Anterior cingulate cortex (tissue), 58 donors: ENCODE data around the gene NFYC.
A peak's percentile ranks its signal among the peaks of the same experiment; 100 is the strongest.
"Not testable (repeated sequence)": the region's sequence is repeated elsewhere in the genome, so short reads cannot be mapped to it uniquely, and the experiment has no call there.

Experiments
- DNase-seq, 58 donors: peaks; one replicate each; lab custom pipeline; 2025; lab: John Stamatoyannopoulos, UW

Gene NFYC

DNA sequence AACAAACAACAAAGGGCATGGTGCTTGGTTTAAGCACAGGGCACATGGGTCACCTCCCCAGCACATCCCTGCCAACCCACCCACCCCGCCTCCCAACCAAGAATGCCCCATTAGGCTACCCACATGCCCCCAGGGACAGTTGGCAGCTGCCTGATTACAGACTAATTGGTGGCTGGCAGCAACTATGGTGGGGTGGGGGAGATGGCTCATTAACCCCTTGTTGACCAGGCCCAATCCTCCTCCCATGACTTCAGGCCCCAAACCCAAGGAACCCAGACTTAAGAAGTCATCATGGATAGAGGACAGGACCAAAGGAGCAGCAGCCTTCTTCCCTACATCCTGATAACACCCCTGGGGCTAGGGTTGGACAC is 27.4 kb upstream of the NFYC start:
- no peak for DNase-seq

- DNase-seq, result no peak
Measured at GRCh38 chr1:40664791-40665190, 26.7 kb upstream of the NFYC start.

DNA sequence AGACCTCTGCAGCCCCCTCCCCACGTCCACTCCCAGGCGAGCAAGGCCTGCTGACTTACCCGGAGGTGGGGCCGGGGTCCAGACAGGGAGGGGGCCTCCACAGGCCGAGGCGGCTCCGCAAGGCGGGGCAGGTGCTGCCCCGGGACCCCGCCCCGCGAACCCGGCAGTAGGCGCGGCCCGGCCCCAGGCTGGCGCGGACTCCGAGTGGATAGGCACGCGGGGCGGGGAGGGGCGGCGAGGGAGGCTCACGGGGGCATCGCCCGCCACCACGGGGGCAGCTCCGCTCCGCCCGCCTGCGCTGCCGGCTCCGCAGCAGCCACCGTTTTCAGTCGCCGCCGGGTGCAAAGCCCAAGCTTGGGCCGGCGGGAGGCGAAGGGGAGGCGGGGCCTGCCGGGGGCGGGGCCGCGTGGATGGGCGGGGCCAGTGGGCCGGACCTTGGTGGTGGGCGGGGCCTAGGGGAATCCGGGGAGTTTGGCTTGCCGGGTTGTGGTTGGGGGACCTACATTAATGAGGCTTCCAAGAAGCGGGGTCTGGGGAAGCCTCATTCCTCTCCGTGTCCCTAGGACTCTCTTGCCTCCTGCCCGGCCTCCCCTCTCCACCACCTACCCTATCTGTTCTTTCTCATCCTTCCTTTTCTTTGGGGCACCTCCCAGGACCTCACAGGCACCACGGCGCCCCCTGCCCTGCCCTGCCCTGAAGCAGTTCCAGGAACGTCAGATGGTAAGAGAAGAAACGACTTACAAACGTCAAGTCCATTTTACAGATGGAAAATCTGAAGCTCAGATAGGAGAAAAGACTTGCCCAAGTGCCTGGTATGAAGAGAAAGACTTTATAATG is 26.0 kb upstream of the NFYC start, which contains the start of gene RIMS3:
Gene RIMS3, minus strand, starts transcription at position 348 of the 837 bp plus-strand sequence. CDS start 23,757 bp downstream, outside the sequence.
- DNase-seq, result peak in 55 of 58 donors; percentile 29 to 90 (median 67)

DNA sequence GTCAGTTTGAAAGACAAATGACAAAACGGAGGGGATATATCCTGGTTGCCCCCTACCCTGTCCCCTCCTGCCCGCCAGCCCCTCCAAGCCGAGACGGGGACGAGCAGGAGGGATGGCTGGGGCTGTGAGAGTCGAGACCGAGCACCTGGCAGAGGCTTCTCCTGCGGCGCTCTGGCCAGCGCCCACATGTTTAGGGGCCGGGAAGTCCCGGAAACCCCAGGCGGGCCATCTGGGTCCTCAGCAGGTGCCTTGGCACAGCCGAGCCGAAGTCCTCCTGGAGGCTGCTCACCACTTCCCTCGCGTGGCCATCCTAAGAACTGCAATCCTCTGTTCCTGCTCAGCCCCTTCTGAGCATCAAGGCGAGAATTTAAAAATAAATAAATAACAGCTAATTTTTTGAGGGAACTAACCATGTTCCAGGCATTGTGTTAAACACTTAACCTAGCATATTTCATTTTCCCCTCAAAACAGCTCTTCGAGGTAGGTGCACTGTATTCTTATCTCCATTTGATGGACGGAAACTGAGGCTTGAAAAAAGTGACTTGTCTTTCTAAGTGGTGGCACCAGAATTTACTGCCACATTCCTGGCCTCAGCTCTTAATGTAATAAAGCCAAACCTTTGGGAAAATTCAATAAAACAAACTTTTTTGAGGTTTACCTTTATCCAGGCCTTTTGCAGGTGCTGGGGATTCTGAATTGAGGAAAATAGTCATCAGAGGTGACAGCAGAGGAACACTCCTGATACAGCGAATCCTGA is 22.6 kb upstream of the NFYC start:
- peak in 53 of 58 donors; percentile 20 to 86 (median 56) for DNase-seq

DNA sequence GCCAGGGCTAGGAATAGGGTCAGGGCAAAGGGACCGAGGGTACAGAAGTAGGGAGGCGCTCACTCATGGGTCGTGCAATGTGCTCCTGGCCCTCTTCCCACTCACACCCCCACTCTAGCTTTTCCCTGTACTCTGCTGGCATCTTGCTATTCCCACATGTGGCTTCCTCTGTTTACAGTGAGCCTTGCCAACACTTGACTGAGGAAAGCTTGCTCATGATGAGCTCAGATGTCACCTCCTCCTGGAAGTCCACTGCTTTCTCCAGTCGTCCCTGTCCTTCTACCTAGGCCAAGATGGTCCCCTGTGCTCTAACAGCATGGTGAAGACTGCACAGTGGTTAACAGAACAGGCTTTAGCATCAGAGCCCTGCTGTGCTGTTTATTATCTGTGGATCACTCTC is 18.1 kb upstream of the NFYC start:
- DNase-seq, result no peak

DNA sequence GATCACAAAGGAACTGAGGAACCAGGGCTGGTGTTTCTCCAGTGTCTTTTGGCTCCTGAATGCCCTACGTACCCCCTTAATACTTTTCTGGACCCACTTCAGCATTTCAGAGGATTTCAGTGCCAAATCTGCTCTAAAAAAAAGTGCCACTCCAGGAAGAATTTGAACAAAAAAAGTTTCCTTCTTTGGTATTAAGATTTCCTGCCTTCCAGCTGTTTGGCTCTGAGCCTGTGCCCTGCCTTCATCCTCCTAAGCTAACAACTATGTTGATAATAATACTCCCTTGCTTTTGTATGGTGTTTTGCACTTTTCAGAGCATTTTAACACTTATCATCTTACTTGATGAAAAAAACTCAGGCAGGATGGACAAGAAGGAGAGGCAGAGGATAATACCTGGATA is 15.0 kb upstream of the NFYC start:
- DNase-seq, result no peak

- no peak for DNase-seq
Measured at GRCh38 chr1:40679165-40679953, 12.1 kb upstream of the NFYC start.

DNA sequence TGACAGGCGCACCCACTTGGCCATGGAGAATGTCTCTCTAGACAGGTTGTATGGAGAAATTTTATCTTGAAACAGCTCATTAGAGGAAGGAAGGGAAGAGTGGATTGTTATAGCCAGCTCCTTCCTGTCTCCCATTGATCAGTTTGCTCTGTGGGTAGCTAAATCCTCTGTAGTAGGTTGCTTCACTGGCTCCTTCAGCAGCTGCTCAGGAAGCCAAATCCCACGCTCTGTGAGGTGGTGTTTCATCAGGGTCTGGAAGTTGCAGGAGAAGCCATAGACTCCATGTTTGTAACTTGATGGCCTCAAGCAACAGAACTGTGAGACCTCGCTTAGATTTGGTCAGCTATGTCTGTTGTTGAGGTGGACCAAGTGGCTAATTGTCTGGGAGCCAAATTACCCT is 6.8 kb upstream of the NFYC start:
- DNase-seq, result no peak

- DNase-seq, result no peak
Measured at GRCh38 chr1:40687059-40687458, 4.4 kb upstream of the NFYC start.

DNA sequence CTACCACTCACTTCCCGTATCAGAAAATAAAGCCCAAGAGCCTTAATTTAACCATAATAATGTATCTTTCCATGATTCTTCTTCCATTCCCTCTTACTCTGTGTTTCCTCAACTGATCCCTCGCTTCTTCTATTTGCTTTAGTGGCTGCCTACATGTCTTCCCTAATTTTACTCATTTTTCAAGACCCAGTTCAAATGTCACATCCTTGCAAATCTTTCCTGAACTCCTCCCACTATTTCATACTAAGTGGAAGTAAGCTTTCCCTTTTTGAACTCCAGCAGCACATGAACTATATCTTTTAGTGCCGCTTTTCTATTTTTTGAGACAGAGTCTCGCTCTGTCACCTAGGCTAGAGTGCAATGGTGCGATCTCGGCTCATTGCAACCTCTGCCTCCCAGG is 3.8 kb upstream of the NFYC start:
- no peak for DNase-seq

DNA sequence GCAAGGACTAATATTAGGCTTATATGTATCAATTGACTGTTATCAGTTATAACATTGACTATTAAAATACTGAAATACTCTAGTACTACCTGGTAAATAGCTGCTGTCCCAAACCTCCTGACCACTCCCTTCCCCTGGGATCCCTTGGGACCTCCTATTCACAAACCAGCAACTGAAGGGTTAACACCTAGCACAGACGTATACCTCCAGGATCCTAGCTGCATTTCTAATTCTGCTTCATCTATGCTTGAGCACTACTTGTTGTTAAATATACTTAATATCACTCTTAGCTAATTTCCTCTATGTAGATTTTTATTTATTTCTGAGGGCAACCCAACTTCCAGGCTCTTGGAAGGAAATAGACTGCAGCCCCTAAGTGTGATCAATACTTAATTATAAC is 1.8 kb upstream of the NFYC start:
- DNase-seq, result no peak

- DNase-seq, result no peak
Measured at GRCh38 chr1:40690771-40691537, 550 bp upstream of the NFYC start.

DNA sequence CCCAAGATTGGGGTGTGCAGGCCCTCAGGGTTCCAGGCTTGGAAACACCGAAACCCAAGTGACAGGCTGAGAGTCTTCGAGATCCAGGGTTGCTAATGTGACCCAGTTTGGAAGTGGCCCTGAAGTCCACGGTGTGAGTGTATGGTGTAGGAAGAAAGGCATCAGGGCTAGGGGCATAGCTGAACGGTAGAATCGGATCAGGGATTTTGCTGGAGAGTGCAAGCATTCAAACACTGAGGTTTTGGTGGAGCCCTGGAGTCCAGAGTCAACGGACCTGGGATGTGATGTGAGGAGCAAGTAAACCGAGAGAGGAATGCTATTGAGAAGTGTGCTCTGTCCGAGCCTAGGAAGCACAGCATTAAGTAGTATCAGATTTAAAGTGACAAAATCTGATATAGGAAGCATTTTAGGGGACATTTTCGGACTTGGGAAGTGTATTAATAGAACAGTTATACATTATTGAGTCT is 958 bp downstream of the NFYC start:
- peak in 19 of 58 donors; percentile 49 to 75 (median 66) for DNase-seq

GRCh38 chr1:40693425-40693824 is 1.9 kb downstream of the NFYC start:
- DNase-seq, result no peak

GRCh38 chr1:40694353-40694874 is 2.9 kb downstream of the NFYC start:
- no peak for DNase-seq

DNA sequence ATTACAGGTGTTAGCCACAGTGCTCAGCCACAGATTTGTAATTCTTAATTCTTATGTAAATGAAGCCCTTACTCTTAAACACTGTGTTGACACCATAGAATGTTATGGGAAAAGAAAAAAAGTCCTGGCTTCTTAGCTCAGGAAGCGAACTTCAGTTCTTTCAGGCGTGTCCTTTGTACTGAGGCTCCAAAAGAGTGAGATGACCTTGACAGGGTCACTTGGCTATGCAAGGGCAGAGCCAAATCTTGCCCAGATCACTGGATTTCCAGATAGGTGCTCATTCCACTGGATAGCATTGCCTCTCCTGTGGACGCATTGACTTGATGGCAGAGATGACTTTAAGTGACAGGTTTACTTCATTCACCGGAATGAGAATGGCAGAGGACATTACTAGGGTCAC is 4.8 kb downstream of the NFYC start:
- no peak for DNase-seq

DNA sequence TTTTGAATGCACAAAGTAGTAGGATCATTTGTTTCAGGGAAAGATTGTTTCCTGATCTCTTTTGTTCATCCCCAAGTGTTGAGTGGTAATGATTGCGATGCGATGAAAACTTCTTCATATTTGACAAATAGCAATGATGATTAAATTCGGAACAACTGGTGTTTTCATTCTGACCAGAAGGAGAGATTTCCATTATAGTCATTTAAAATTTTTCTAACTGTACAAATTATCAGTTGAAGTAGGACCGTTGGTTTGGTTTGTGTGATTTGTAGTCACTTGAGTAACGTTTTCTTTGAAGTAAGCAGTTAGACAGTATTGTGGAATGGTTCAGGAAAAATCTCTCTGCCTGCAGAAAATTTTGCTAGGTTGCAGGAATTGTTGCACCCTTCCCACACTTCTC is 5.9 kb downstream of the NFYC start:
- DNase-seq, result no peak

DNA sequence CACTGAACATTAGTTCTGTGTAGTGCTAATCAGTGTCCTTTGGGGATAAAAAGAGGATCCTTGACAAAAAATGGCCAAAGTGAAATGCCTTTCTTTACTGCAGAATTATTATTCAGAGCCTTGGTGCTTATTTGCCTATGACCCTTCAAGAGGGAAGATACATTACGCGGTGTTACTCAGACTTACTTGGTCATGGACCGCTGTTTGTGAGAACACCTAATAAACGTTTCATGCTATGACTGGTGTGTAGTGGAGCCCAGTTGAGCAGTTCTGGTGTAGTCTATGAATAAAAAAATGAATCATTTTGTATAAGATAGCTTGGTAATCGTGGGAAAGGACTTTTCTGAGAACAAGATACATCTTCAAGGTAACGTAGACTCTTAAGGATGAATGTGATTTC is 8.3 kb downstream of the NFYC start:
- DNase-seq, result no peak

GRCh38 chr1:40701684-40702083 is 10.2 kb downstream of the NFYC start:
- no peak for DNase-seq

DNA sequence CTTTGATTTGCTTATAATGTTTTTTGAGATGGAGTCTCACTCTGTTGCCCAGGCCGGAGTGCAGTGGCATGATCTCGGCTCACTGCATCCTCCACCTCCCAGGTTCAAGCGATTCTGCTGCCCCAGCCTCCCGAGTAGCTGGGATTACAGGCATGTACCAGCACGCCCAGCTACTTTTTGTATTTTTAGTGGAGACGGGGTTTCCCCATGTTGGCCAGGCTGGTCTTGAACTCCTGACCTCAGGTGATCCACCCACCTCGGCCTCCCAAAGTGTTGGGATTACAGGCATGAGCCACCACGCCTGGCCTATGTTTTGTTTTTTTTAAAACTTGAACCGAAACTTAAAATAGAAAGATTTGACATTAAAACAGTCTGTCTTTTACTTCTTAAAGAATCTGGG is 11.3 kb downstream of the NFYC start:
- DNase-seq, result not testable (repeated sequence)
